HG03280 (cell line): ENCODE results near the gene FREM1.
A peak's percentile ranks its signal among the peaks of the same experiment; 100 is the strongest.

Experiments
- ATAC-seq: cut with Tn5 transposase; IDR thresholded peaks from one replicate; pipeline ENCODE4 v1.9.1; 2021; ENCODE audit warnings: mild to moderate bottlenecking, moderate library complexity; ENCODE audit not compliant: unreplicated experiment

The FREM1 gene

DNA sequence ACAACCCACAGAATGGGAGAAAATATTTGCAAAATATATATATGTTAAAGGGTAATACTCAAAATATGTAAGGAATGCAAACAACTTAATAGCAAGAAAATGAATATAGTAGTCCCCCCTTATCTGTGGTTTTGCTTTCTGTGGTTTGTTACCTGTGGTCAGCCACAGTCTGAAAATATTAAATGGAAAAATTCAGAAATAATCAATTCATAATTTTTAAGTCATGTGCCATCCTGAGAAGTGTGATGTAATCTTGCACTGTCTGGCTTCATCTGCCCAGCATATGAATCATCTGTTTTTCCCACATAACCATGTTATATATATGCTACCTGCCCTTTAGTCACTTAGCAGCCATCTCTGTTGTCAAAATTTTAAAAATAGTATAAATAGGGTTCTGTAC is 199.4 kb downstream of the FREM1 start:
- no peak for ATAC-seq

DNA sequence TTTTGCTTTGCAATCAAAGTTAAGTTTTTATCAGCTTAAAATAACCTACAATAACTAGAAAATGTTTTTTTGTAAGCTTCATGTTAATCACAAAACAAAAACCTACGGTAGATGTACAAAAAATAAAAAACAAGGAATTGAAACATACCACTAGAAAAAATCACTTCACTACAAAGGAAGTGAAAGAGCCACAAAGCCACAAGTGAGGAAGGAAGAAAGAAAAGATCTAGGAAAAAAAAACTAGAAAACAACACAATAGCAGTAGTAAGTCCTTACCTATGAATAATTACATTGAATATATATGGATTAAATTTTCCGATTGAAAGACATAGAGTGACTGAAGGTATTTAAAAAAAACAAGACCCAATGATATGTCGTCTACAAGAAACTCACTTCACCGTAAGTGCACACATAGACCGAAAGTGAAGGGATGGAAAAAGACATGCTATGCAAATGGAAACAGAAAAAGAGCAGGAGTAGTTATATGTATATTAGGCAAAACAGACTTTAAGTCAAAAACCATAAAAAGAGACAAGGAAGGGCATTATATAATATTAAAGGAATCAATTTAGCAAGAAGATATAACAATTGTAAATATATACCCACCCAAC is 203.6 kb downstream of the FREM1 start:
- ATAC-seq = no peak

DNA sequence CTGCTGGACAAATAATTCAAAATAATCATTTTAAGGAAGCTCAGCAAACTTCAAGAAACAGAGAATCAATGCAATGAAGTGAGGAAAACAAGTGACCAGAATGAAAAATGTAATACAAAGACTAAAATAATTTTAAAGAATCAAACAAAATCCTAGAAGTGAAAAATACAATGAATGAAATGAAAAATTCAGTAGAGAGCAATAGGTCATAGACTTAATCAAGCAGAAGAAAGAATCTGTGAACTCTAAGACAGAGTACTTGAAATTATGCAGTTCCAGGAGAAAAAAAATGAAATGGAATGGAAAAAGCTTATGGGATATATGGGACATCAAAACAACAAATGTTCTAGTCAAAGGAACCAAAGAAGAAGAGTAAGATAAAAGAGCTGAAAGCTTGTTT is 205.1 kb downstream of the FREM1 start:
- no peak for ATAC-seq

DNA sequence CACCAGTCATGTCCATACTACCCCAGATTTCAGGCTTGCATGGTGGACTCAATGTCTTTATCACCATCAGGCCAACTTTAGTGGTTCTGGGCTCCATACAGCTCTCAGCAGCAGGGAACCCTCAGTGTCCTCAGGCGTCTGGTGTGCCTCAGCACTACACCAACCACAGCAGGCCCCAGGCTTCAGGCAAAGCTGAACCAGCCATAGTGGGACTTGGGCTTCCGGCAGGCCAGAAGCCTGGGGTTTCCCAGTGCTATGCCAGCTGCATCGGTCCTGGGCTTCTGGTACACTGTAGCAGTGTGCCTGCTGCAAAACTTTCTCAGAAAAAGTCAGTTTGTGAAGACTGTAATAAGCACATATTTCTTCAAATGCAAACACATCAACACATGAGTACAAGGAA is 205.9 kb downstream of the FREM1 start:
- ATAC-seq = no peak

DNA sequence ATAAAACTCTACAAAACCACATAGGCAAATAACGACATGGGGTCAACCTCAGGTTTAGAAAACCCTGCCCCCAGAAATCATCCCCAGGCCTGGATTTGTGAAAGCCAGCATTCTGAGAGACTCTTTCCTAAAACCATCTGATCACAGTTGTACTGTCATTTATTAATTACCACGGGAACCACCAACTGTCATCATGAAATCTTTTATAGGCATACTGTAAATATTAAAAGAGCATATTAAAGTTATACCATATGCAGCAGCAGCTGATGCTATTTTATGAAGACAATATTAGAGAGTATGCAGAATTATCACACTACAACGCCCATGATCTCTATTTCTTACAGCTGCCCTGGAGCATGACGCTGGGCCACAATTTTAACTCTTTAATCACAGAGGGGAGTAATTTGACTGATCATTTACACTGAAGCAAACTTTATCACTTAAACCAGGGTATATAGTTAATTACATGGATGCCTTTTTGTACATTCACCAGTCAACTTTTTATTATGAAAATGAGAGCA is 208.0 kb downstream of the FREM1 start:
- ATAC-seq = no peak

DNA sequence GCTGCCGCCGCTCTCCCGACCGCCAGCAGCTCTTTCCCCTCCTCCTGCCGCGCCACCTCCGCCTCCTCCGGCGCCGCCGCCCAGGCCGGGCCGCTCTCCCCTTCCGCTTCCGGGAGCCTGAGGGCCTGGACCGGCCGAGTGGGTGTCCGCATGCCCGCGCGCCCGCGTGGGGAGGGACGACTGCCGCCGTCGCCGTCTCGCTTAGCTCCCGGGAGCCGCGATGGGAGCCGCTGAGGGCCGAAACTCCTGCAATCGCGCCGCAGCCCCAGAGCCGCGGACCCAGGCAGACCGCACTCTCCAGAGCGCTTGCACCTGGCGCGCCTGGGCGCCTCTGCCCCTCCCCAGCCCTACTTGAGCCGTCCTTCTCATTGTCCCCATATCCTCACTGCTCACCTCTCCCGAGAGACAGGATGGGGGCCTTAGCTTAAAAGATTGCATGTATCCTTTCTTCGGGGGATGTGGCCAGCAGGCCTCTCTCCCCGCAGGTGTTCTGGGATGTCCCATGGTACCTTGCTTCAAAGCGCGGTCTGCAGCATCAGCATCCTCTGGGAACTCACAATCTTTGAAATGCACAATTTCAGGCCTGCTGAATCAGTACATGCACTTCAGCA is 216.9 kb downstream of the FREM1 start, which contains the start of gene ZDHHC21:
Gene ZDHHC21 (minus strand): TSS at position 182 of the 611 bp plus-strand sequence. CDS start 19,092 bp downstream, outside the sequence.
- ATAC-seq = peak; percentile 84

DNA sequence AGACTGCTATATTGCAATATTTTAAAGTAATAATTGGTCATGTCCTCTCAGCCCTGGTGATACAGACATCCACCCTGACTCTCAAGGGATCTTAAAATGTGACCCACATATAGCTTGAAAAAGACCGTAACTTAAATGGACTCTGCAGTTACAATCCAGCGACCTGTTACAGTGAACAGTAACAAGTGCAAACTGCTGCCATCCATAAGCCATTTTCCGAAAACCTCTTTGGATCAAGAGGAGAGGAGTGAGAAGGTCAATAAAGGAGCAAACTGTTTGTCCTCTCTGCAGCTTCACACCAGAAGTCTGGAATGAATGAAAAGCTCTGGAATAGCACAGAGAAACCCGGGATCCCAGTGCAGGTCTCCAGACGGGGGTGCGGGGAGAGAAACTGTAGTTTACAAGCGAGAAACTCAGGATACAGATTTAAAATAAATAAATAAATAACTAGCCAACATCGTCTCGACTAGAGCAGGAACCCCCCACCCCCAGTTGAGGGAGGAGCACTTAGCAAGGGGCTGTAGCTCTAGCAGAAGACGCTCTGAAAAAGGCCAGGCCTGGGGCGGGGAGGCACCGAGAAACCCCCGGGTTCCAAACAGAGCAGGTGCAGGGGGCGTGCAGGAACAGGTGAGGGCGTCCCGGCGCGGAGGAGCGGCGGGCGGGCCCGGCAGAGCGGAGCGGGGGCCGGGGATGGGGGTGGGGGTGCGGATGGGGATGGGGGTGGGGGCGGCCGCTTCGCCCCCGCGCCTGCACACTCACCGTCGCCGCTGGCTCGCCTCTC is 217.6 kb downstream of the FREM1 start:
- peak; percentile 46 for ATAC-seq

DNA sequence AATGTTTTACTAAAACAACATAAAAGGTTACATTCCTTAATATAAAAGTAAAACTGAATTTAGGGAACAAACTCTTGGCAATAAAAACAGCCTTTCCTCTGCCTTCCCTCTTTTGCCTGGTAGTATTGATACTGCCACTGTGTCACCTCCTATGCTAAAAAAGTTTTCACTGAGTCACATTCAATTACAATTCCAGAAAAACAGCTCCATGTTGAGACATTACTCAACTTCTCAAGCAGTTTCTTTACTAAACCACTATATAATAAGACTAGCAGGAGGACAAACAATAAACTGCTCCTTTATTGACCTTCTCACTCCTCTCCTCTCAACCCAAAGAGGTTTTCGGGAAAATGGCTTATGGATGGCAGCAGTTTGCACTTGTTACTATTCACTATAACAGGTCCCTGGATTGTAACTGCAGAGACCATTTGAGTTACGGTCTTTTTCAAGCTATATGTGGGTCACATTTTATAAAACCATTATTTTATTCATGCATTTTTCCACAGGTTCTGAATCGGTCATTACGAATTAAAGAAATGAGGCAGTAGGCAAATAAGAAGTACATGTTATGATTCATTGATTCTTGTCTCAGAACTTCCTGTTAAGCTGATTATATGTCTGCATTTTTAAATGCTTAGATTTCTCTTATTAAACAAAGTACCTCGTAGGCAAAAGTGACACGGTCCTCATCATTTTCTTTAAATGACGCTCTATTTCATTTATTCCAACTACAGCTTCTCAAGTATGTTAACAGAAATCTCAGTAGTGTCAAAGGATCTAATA is 219.1 kb downstream of the FREM1 start:
- no peak for ATAC-seq

DNA sequence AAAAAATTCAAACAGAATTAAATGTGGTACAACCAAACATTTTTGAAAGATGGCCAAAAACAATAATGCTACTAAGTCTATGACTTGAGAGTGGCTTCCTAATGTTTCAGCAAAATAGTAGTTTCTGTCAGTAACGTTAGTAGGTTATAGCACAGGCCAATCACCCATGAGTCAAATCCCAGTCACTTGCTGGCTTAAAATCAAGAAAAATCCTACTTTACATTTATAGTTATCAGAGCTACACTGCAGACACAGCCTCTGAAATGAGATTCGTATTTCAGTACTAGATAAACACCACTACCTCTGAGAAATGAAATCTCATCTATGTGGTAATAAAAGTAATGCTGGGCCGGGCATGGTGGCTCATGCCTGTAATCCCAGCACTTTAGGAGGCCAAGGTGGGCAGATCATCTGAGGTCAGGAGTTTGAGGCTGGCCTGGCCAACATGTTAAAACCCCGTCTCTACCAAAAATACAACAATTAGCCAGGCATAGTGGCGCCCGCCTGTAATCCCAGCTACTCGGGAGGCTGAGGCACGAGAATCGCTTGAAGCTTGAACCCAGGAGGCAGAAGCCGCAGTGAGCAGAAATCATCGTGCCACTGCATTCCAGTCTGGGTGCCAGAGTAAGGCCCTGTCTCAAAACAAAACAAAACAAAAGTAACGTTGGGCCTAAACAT is 223.0 kb downstream of the FREM1 start:
- no peak for ATAC-seq

DNA sequence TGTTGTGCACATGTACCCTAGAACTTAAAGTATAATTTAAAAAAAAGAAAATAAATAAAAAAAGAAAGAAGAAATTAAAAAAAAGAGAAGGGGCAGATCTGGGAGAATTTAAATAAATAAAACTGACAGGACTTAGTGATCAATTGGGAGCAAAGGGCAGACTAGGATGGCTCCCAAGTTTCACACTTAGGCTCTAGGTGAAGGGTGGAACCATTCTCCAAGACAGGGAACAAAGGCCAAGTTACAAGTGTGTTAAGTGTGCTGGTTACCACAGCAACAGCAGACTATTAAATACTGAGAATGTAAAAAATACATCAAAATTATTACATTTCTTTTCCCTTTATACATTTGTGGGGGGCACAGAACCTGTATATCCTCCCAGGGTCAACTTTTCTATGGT is 224.1 kb downstream of the FREM1 start:
- ATAC-seq = no peak
